ENCODE data around the gene LIPC.

The LIPC gene

DNA sequence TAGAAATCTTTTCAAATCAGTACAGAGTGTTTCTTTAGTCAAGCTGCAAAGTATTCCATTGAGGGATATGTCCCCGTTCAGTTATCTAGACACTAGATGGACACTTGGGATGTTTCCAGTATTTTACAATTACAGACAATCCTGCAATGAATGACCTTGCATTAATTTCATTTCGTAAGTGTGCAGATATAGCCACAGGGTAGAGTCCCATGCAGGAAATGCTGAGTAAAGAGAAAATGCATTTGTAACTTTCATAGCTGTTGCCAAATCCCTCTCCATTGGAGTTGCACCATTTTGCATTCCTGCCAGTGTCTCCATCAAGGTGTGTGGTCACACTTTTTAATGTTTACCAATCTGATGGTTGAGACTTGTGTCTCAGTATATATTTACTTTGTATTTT, 92.5 kb downstream of the LIPC start:
- no peak overlapping the region for H3K4me3 ChIP-seq (ENCODE audit: low read depth, low read length)
- no peak for DNase-seq (ENCODE audit: low read depth, low spot score)
- ChIA-PET CTCF (interaction anchor here (1.3 kb wide), 1 partner anchor 8 kb away, joined by 3 read pairs; no protein-coding TSS in a partner anchor), POLR2A (no interaction called here)
- TF ChIP-seq, protein P1, sequence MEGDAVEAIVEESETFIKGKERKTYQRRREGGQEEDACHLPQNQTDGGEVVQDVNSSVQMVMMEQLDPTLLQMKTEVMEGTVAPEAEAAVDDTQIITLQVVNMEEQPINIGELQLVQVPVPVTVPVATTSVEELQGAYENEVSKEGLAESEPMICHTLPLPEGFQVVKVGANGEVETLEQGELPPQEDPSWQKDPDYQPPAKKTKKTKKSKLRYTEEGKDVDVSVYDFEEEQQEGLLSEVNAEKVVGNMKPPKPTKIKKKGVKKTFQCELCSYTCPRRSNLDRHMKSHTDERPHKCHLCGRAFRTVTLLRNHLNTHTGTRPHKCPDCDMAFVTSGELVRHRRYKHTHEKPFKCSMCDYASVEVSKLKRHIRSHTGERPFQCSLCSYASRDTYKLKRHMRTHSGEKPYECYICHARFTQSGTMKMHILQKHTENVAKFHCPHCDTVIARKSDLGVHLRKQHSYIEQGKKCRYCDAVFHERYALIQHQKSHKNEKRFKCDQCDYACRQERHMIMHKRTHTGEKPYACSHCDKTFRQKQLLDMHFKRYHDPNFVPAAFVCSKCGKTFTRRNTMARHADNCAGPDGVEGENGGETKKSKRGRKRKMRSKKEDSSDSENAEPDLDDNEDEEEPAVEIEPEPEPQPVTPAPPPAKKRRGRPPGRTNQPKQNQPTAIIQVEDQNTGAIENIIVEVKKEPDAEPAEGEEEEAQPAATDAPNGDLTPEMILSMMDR (IDR thresholded peaks at IDR 0.05; ENCODE audit: insufficient read depth, low read length, missing control alignments) = no peak

DNA sequence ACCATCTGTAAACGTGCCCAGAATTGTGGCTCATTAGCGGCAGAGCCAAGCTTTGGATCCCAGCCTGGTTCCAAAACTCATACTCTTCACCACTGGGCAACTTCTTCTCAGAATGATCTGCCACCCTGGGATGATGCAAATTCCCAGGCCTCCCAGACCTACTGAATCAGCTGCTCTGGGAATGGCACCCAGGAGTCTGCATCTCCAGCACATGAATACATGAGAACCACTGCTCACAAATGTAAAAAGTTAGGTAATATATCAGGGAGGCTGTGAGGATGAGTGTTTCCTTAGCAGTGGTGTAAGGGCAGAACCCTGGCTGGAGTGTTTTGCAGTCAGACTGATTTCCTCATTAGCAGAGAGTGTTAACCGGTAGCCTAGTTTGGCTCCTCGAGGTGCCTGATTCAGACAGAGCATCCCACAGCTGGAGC, 94.2 kb downstream of the LIPC start:
- ChIA-PET POLR2A (no interaction called here), CTCF (no interaction called here)
- H3K4me3 ChIP-seq (ENCODE audit: low read depth, low read length) = no peak overlapping the region
- TF ChIP-seq, protein P1 (IDR thresholded peaks at IDR 0.05; ENCODE audit: insufficient read depth, low read length, missing control alignments) = no peak
- DNase-seq (ENCODE audit: low read depth, low spot score) = no peak

DNA sequence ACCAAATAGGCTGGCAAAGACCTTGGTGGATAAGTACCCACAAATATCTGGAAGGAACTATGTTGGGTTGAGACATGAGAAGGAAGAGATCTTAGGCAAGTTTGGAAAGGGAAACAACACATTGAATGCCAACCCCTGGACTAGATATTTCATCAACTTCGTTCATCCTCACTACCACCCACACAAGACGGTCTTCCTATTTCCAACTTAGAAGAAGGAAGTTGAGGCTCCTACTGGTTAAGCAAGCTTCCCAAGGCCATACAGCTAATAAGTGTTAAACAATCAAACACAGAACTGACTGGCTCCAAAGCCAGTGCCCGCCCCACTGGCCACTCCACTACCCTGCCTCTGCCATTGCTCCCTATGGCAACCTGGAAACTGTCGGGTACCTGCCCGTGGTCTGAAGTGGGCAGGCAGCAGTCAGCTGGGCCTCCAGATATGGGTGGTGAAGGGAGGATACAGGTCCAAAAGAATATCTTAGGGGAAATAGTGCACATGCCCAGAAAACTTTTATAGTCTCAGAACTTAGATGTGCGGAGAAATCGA, 94.9 kb downstream of the LIPC start:
- no peak overlapping the region for H3K4me3 ChIP-seq (ENCODE audit: low read depth, low read length)
- DNase-seq (ENCODE audit: low read depth, low spot score) = no peak
- ChIA-PET POLR2A (no interaction called here), CTCF (no interaction called here)
- TF ChIP-seq, protein P1 (IDR thresholded peaks at IDR 0.05; ENCODE audit: insufficient read depth, low read length, missing control alignments) = no peak

DNA sequence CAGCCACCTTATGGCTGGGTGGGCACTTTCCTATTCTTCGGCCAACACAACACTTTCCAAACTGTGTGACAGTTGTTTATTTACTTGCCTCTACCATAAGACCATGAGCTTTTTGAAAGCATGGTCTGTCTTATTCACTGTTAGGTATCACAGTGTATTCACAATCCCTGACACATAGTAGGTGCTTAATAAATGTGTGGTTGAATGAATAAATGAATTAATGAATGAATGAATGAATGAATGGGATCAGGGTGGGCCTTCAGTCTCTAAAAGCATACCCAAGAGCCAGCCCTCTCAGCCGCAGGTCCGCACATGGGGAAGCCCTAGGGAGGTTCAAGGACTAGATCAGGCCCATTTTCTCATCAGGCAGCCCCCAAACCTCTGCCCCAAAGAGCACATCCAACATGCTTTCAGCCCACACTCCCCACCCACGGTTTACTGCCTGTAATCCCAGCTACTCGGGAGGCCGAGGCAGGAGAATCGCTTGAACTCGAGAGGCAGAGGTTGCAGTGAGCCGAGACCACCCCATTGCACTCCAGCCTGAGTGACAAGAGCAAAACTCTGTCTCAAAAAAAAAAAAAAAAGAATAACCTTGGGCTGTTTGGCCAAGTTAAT, 95.9 kb downstream of the LIPC start:
- DNase-seq (ENCODE audit: low read depth, low spot score) = no peak
- CTCF ChIA-PET = interaction anchor here (1.0 kb wide), 1 partner anchor 17 kb away, joined by 3 read pairs; no protein-coding TSS in a partner anchor
- H3K4me3 ChIP-seq (ENCODE audit: low read depth, low read length) = no peak overlapping the region
- TF ChIP-seq, protein P1 (IDR thresholded peaks at IDR 0.05; ENCODE audit: insufficient read depth, low read length, missing control alignments) = no peak
- POLR2A ChIA-PET = no interaction called here

DNA sequence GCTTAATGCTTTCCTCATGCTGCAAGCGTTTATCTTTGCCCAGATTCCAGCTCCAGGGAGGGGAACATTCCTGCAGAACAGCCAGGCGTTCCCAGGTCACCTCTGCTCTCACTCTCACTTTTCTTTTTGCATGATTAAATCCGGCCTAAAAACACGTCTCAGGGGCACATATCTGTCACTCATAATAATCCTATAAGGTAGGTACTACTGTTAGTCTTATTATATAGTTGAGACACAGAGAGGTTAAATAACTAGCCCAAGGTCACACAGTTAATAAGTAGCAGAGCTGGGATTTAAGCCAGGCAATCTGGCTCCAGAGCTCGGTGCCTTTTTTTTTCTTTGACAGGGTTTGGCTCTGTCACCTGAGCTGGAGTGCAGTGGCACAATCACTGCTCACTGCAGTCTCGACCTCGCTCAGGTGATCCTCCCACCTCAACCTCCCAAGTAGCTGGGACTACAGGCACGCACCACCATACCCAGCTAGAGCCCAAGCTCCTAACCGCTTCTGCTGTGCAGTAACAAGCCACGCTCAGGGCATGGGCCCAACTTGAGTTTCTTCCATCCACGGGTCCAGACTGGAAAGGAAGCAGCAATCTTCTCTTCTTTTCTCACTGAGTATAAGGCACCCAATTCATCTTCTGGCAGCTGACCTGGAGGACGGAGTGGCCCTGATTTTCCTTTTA, 96.5 kb downstream of the LIPC start:
- CTCF ChIA-PET = interaction anchor here (1.0 to 1.2 kb wide), 2 partner anchors 10 to 17 kb away, joined by 3 read pairs; no protein-coding TSS in a partner anchor
- POLR2A ChIA-PET = no interaction called here
- DNase-seq (ENCODE audit: low read depth, low spot score) = no peak
- TF ChIP-seq, protein P1 (IDR thresholded peaks at IDR 0.05; ENCODE audit: insufficient read depth, low read length, missing control alignments) = no peak
- H3K4me3 ChIP-seq (ENCODE audit: low read depth, low read length) = no peak overlapping the region

DNA sequence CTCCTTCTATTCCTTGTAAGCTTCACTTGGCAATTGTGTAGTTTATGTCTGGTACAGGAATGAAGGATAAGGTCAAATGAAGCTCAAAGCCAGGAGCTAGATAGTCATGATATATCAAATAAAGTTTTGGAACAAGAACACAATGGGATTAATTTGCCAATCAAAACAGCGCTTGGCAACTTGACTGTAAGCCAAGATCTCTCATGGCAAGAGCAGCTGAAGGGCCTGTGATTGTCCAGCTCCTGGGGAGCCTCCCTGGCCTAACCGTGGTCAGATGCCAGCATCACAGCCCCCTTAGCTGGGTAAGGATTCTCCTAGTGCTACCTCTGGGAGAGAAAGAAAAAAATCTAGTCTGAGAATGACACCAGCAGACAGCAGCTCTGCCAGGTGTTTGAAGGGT, 97.2 kb downstream of the LIPC start:
- ChIA-PET POLR2A (no interaction called here), CTCF (interaction anchor here (1.2 kb wide), 1 partner anchor 10 kb away, joined by 3 read pairs; no protein-coding TSS in a partner anchor)
- TF ChIP-seq, protein P1 (IDR thresholded peaks at IDR 0.05; ENCODE audit: insufficient read depth, low read length, missing control alignments) = no peak
- H3K4me3 ChIP-seq (ENCODE audit: low read depth, low read length) = no peak overlapping the region
- no peak for DNase-seq (ENCODE audit: low read depth, low spot score)

Data from AG04449 (cell line).